ENCODE data around the gene FRMD6.

The FRMD6 gene

GRCh38 chr14:51666826-51667225 is 15.1 kb downstream of the FRMD6 start:
- no peak for DNase-seq (ENCODE audit: low spot score)

DNA sequence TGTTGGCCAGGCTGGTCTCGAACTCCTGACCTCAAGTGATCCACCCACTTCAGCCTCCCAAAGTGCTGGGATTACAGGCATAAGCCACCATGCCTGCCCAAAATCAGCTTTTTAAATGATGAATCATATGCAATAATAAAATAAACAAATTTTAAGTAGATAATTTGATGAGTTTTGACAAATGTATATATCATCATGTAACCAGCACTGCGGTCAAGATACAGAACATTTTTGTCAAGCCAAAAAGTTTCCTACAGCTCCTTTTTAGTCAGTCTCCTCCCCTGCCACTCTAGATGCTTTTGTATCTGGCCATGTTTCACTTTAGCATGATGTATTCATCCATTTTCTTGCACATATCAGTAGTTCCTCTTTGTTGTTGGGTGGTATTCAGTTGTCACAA is 17.2 kb downstream of the FRMD6 start:
- no peak for DNase-seq (ENCODE audit: low spot score)

DNA sequence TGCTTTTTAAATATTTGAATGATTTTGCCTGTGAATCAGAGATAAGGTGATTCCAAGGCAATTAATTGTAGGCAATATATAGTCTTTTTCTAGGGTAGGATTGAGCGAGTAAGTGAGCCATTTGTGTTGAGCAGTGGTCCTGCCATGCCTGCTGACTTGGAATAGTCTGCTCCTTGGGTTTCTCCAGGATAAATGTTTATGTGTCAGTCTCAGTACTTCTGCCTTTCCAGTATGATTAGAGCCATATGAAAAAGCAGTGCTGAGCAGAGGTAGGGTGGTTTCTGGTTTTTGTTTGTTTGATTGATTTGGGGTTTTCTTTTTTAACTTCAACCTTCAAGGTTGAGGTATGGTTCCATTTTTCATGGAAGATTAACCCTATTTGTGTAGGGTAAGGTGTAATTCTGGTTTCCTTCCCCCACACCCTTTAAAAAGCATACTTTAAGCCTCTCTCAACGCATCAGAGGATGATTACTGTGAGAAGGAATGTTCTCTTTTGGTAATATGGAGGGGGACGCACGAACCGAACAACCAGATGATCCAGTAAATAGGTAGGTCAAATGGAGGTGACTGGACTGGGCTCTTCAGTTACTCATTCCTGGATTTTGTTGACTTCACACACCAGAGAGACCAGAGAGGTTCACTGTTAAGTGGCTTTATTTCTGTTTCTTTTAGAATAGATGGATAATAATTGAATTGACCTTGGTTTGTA is 22.7 kb downstream of the FRMD6 start:
- DNase-seq (ENCODE audit: low spot score), result no peak

DNA sequence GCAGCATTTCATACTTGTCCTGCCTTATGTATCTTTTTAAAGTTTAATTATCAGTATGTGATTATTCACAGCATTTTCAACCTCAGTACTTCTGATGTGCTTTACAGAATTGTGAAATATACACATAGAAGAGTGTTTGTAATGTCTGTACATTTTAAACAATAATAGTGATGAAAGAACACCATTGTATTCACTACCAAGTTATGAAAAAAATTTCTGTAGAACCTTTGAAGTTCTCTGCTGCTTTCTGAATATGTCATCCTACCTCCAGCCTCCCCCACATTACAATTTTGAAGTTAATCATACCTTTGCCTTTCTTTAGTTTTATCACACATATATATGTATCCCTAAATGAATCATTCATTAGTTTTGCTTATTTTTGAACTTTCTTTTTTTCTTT is 24.8 kb downstream of the FRMD6 start:
- no peak for DNase-seq (ENCODE audit: low spot score)

- no peak for DNase-seq (ENCODE audit: low spot score)
These were observed 25.6 kb downstream of the FRMD6 start for GRCh38 chr14:51677266-51677665.

GRCh38 chr14:51677738-51678137 is 26.0 kb downstream of the FRMD6 start:
- no peak for DNase-seq (ENCODE audit: low spot score)

DNA sequence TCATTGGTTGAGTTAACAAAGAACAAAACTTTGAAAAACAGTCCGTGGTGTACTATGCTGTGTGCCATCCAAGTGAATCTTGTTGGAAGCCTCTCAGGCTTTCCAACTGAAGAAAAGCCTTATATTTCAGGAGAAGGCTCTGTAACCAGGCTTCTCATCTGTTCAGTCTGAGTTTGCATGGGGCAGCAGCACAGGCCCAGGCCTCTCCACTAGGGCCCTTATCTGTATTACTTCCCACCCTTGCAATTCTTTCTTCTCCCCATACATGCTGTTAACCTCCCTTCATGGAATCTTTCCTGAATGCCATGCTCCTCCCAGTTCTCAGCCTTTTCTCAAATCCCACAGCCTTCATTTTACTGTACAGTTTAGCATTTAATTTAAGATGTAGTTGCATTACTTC is 28.3 kb downstream of the FRMD6 start:
- DNase-seq (ENCODE audit: low spot score), result no peak

GRCh38 chr14:51681411-51681810 is 29.7 kb downstream of the FRMD6 start:
- DNase-seq (ENCODE audit: low spot score), result no peak

GRCh38 chr14:51682411-51682810 is 30.7 kb downstream of the FRMD6 start:
- DNase-seq (ENCODE audit: low spot score), result no peak

GRCh38 chr14:51684760-51685159 is 33.0 kb downstream of the FRMD6 start:
- DNase-seq (ENCODE audit: low spot score), result no peak

GRCh38 chr14:51691176-51691575 is 39.5 kb downstream of the FRMD6 start:
- no peak for DNase-seq (ENCODE audit: low spot score)

DNA sequence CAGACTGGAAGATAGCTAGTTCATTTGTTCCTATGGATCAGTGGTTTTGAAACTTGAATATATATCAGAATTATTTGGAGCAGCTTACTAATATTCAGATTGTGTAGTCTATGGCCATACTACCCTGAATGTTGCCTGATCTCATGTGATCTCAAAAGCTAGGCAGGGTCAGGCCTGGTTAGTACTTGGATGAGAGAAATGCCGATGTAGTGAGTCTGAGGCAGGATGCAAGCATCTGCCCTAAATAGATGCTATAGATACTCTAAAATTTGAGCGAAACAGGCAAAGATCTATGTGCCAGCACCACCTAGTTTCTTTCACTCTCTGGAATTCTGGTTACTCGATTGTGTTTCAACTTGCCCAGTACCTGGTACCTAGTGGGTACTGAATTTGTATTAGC is 40.9 kb downstream of the FRMD6 start:
- DNase-seq (ENCODE audit: low spot score), result no peak

DNA sequence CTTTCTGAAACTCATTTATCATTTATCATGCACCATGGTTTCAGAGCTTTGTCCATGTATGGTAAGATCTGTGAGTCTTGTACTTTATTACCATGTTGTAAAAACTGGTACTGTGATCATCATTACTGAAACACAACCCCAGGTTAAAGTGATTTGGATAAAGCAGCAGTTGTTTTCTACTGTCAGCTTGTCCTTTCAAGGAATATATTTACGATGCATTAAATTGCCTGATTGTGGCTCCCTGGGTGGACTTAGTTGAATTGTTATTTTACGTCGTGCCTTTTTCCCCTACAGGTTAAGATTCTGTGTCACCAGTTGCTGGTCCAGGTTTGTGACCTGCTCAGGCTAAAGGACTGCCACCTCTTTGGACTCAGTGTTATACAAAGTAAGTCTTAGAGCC is 46.1 kb downstream of the FRMD6 start:
- DNase-seq (ENCODE audit: low spot score), result no peak

DNA sequence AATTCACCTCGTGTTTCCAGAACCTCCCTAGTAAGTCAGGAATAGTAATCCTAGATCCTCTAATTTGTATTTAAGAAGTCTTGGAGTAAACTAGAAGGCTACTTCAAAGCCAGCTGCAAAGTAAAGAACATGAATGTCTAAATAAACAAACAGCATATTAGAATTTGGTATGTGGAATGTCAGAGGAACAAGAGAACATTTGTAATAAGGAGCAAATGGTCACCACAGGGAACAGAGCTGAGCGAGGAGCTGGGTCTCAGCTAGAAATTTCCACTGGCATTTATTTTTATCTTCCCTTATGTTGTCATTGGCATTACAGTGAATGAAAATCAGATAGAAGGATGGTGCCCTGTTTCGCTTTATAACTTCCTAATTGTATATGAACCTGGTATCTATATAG is 50.2 kb downstream of the FRMD6 start:
- no peak for DNase-seq (ENCODE audit: low spot score)

DNA sequence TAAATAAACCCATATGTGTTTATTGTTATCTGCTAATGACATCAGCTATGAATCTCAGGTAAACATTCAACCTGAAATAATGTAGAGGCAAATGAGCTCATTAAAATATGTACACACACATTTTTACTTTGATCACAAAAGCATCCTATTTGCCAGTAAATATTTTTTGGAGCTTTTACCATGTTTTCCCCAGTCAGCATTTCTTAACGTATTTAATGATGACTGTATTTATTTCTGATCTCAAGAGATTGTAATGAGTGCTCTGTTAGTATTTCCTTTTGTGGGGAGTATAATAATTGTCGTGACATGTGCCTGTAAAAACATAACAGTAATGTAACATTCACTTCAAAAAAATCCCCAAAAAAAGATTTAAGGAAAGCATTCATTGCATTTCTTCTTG is 52.1 kb downstream of the FRMD6 start:
- DNase-seq (ENCODE audit: low spot score), result no peak

DNA sequence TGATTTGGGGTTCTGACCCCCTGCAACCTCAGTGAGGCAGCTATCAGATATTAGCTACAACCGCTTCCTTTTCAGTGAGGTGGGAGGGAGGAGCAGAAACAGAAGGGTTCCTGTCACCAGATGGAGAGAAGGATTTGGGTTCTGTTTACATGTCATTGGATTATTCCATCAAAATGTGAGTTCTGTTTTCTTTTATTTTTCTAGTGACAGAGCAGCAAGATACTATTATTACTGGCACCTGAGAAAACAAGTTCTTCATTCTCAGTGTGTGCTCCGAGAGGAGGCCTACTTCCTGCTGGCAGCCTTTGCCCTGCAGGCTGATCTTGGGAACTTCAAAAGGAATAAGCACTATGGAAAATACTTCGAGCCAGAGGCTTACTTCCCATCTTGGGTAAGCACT is 52.8 kb downstream of the FRMD6 start:
- no peak for DNase-seq (ENCODE audit: low spot score)

- DNase-seq (ENCODE audit: low spot score), result no peak
These were observed 55.6 kb downstream of the FRMD6 start for GRCh38 chr14:51707327-51707726.

- DNase-seq (ENCODE audit: low spot score), result no peak
These were observed 59.8 kb downstream of the FRMD6 start for GRCh38 chr14:51711505-51711904.

- DNase-seq (ENCODE audit: low spot score), result no peak
These were observed 63.5 kb downstream of the FRMD6 start for GRCh38 chr14:51715250-51715649.

DNA sequence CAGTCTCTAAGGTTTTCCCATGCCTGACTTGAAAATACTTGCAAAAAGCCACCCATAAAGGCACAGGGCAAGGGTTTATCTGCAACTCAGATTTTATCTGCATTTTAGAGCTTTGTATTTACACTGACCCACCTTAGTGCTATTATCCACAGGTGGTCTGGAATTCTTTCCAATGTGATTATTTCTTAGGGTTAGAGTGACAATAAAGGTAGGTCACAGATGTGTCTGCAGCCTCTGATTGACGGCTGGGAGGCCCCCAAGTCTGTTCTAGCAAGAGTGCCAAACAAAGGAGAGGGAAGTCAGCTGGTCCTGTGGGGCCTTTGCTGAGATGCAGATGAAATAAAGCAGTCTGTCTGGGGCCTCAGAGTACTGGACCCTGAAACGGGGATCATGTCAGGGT is 64.0 kb downstream of the FRMD6 start:
- no peak for DNase-seq (ENCODE audit: low spot score)

DNA sequence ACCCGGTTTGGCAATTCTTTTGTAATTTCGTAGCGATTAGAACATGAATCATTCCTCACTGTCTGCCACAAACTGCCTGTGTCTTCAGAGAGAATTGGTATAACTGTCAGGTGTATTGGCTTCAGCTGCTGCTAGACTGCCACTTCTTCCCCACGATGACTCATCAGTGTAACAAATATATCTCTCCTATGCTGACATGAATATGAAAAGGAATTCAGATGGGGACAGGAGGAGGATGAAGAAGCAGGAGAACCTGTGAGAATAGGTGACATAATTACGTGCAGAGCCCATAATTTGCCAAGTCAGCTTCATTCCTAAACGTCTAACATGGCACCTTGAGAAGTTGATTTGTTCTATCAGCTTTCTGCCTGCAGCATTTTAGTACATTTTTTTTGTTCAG is 64.9 kb downstream of the FRMD6 start:
- DNase-seq (ENCODE audit: low spot score), result no peak

- no peak for DNase-seq (ENCODE audit: low spot score)
These were observed 66.1 kb downstream of the FRMD6 start for GRCh38 chr14:51717766-51718165.

DNA sequence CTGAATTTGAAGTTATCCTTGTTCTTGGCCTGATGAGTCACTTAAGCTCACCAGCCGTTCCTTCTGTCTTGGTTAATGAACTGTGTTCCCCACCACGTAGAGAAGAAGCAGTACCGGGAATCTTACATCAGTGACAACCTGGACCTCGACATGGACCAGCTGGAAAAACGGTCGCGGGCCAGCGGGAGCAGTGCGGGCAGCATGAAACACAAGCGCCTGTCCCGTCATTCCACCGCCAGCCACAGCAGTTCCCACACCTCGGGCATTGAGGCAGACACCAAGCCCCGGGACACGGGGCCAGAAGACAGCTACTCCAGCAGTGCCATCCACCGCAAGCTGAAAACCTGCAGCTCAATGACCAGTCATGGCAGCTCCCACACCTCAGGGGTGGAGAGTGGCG is 68.2 kb downstream of the FRMD6 start:
- no peak for DNase-seq (ENCODE audit: low spot score)

- DNase-seq (ENCODE audit: low spot score), result no peak
These were observed 72.3 kb downstream of the FRMD6 start for GRCh38 chr14:51723990-51724389.

DNA sequence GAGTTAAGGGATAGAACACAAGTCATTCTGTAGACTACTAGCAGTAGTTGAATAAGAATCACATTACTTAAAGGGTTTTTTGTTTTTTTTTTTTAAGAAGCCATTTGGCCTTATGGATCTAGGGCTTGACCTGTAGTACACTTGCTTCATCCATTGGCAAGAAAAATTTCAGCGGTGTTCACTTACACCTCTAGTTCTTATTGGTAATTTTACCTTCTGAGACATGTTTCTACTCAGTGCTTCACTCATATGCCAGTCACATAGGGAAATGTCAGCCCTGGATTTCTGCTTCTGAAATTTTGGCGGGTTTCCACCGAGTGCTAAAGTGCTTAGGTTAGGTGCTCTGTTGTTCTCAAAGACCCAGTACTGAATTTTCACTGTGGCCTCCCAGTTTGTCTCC is 72.9 kb downstream of the FRMD6 start:
- no peak for DNase-seq (ENCODE audit: low spot score)

Measured in CD4-positive, alpha-beta T cell treated with Interleukin-2 at 100 ng/mL for 4 hours (primary cell).